ENCODE measurements around the gene STC2.

Gene STC2

DNA sequence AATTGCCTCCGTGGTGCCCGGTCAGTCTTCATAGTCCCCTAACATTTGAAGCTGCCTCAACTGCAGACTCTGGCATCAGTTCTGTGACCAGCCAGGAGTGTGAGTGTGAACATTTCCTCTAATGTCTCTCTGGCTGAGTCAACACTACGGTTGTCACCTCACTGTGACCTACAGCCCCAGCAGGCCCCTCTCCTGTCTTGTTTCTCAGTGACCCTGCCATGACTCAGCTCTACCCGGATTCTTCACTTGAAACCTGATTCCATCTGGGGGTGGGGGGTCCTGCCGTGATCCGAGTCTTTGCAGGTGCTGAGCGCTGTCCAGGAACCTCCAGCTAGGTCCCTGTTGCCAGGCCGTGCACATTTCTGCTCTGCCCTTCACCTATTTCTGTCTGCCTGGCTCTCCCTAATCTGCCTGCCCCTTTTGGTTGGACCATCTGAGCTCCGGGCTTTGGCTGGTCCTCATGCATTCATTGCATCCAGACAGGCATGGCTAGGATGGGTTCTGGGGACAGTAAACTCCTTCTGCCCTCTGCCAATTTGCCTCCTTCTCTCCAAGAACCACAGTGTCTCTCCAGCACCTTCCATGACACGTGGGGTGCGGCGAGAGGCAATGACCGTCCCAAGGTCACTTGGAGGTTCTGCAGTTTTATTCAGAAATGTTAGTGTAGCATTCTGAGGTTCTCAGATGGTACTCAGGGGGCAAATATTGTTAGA, 24.2 kb downstream of the STC2 start:
- Histone ChIP-seq H3K9ac (ENCODE audit: insufficient read length) (no peak overlapping the region), H3K9me3 (ENCODE audit: low read depth, low read length) (peaks cover 4% of the 10 kb centered on the region; the same call in 1 of the 2 replicates), H3K27ac (no peak overlapping the region), H3K36me3 (ENCODE audit: insufficient read depth, low read length) (no peaks in the 10 kb centered on the region), H3K4me3 (no peak overlapping the region)
- DNase-seq (ENCODE audit: low read depth, low spot score) = no peak
- no peak for TF ChIP-seq POLR2AphosphoS5 (IDR thresholded peaks at IDR 0.05; ENCODE audit: borderline replicate concordance, low read depth, low read length)
- TF ChIP-seq EZH2 (IDR thresholded peaks at IDR 0.05) = no peak
- no peak for TF ChIP-seq FOXP2 (optimal IDR thresholded peaks at IDR 0.05; ENCODE audit: control extremely low read depth, extremely low read length, insufficient read depth)

DNA sequence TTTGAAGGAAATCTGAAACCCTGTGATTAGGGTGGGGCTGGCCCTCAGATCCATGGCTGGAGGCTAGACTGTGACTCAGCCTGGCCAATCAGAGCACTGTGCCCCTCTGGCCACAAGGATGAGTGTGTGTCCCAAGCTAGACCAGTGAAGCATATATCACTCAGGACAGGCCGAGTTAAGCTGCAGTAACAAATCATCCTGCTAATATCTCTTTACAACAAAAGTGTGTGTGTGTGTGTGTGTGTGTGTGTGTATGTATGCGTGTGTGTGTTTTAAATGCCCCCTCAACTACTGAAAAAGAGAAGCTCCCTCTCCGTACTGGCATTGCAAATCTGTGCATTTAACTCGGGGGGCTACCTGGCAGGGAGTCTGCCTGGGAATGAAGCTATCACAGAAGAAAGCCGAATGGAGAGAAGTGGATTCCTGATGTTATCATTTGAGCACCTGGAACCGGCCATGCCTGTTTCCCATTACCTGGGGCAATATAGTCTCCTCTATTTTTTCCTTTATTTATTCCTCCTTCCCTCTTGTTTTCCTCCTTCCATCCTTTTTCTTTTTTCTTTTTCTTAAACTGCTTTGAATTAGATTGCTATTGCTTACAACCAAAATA, 25.6 kb downstream of the STC2 start:
- Histone ChIP-seq H3K27ac (no peak overlapping the region), H3K4me3 (no peak overlapping the region), H3K36me3 (ENCODE audit: insufficient read depth, low read length) (no peaks in the 10 kb centered on the region), H3K9me3 (ENCODE audit: low read depth, low read length) (peaks cover under 1% of the 10 kb centered on the region; the same call in 1 of the 2 replicates), H3K9ac (ENCODE audit: insufficient read length) (no peak overlapping the region)
- TF ChIP-seq POLR2AphosphoS5 (IDR thresholded peaks at IDR 0.05; ENCODE audit: borderline replicate concordance, low read depth, low read length) (no peak), EZH2 (IDR thresholded peaks at IDR 0.05) (no peak), FOXP2 (optimal IDR thresholded peaks at IDR 0.05; ENCODE audit: control extremely low read depth, extremely low read length, insufficient read depth) (no peak)
- DNase-seq (ENCODE audit: low read depth, low spot score) = no peak

DNA sequence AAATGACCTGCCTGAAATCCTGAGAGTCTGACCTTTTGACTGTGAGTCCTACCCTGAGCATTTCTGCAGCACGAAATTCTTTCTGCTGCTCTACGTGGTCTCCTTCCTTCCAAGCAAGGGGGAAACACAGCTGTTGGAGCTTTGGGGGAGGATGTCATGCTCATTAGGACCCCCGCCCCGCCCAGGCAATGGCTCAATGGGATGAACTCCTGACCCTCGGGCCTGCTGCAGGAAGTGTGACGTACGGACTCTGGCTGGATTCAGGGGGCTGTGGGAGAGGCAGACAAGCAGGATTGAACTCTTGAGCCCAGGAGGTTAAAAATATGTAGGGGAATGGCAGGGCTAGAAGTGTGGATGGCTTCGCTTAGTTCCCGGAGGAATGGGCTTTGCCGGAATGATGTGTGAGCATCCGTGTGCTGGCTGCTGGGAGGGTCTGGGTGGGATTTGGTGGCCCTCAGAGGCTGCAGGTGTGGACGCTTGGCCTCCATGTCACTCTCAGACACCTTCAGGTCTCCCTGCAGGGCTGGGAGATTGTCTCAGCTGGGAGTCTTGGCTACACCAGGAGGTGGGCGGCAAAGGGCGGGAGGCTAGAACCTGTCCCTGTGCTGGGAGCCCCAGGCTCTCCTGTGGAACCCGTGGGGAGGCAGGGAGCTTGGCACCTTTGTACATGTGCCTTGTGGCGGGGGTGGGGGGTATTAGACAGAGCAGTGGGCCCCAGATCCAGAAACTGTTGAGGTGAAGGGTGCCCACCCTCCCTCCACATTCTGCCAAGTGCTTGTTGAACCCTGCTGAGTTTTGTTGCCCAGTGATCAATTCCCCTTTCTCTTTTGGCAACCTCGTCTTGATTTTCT, 26.3 kb downstream of the STC2 start:
- Histone ChIP-seq H3K27ac (no peak overlapping the region), H3K9me3 (ENCODE audit: low read depth, low read length) (no peaks in the 10 kb centered on the region), H3K36me3 (ENCODE audit: insufficient read depth, low read length) (no peaks in the 10 kb centered on the region), H3K9ac (ENCODE audit: insufficient read length) (no peak overlapping the region), H3K4me3 (no peak overlapping the region)
- DNase-seq (ENCODE audit: low read depth, low spot score) = no peak
- TF ChIP-seq EZH2 (IDR thresholded peaks at IDR 0.05) = no peak
- no peak for TF ChIP-seq FOXP2 (optimal IDR thresholded peaks at IDR 0.05; ENCODE audit: control extremely low read depth, extremely low read length, insufficient read depth)
- no peak for TF ChIP-seq POLR2AphosphoS5 (IDR thresholded peaks at IDR 0.05; ENCODE audit: borderline replicate concordance, low read depth, low read length)

DNA sequence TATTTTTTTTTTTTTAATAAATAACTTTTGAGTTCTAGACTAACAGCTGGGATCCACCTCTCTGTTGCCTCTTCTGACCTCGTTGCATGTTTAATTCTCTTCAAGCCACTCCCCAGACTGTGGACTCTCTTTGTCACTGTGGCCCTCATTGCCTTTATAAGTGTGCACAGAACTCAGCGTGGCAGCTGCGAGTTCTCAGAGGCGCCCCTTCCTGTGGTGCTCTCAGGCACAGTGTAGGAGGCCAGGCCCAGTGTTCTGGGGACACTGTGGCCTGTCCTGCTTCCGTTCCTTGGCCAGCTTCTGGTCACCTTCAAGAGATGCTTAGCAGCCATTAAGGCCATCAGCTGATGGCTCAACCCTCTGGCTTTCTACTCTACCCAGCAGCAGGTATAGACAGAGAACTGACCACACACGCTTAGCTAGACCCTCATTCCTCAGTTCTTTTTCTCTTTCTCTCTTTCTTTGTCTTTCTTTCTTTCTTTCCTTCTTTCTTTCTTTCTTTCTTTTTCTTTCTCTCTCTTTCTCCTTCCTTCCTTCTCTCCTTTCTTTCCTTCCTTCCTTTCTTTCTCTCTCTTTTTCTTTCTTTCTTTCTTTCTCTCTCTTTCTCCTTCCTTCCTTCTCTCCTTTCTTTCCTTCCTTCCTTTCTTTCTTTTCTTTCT, 27.7 kb downstream of the STC2 start:
- H3K4me3 ChIP-seq = no peak overlapping the region
- no peak for TF ChIP-seq POLR2AphosphoS5 (IDR thresholded peaks at IDR 0.05; ENCODE audit: borderline replicate concordance, low read depth, low read length)

DNA sequence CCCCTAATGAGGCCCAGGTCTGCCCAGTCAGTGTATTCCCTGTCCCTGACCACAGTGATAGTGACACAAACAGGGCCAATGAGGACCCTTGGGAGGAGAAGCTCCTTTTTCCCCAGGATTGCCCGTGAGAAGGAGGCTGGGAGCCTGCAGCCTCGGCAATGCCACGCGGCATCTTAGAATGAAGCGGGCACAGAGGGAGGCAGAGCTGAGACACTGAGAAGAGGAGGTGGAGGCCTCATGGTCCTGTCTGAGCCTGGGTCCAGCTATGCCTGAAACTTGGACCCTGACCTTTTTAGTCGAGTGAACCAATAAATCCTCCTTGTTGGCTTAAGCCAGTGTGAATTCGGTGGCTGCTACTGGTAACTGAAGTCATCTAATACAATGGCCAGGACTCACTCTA, 28.4 kb downstream of the STC2 start:
- H3K9me3 ChIP-seq (ENCODE audit: low read depth, low read length) = no peaks in the 10 kb centered on the region
- no peaks in the 10 kb centered on the region for H3K36me3 ChIP-seq (ENCODE audit: insufficient read depth, low read length)
- DNase-seq (ENCODE audit: low read depth, low spot score) = no peak
- H3K9ac ChIP-seq (ENCODE audit: insufficient read length) = no peak overlapping the region
- no peak overlapping the region for H3K27ac ChIP-seq
- H3K4me3 ChIP-seq = no peak overlapping the region
- TF ChIP-seq FOXP2 (optimal IDR thresholded peaks at IDR 0.05; ENCODE audit: control extremely low read depth, extremely low read length, insufficient read depth) = no peak
- no peak for TF ChIP-seq POLR2AphosphoS5 (IDR thresholded peaks at IDR 0.05; ENCODE audit: borderline replicate concordance, low read depth, low read length)
- no peak for TF ChIP-seq EZH2 (IDR thresholded peaks at IDR 0.05)

More for the DNA sequence above, 27.7 kb downstream of the STC2 start:
- H3K36me3 ChIP-seq (ENCODE audit: insufficient read depth, low read length) = no peaks in the 10 kb centered on the region
- no peak overlapping the region for H3K9ac ChIP-seq (ENCODE audit: insufficient read length)
- no peak for DNase-seq (ENCODE audit: low read depth, low spot score)
- no peak overlapping the region for H3K27ac ChIP-seq
- no peaks in the 10 kb centered on the region for H3K9me3 ChIP-seq (ENCODE audit: low read depth, low read length)

DNA sequence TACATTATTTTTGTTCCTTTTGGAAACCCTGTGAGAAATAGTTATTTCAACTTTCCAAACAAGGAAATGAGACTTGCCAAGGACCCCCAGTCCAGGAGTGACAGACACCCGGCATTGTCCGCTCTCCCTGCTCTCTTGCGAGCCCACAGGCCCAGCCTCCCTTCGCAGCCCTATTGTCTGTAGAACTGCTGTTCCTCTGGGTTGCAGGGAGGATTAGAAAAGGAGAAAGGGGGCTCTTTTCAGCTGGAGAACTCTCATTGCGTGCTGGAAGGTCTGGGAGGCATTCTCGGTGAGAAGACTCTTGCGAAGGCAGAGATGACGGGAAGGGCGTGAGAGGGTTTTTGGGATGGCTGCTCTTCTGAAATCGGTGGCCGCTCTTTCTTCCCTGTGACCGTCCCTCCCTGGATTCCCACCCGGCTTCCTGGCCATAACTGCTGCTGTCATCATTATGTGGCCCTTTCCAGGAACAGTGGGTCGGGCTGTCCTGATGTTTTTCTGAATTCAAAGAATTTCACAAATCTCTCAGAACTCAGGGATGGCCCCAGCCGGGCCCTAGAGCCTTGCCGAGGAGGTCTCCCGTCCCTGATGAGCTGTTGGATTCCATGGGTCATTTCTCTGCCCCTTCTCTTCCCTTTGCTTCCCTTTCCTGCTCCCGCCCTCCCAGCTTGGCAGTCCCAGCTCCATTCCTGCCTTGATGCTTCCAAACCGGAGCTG, 29.8 kb downstream of the STC2 start:
- H3K9ac ChIP-seq (ENCODE audit: insufficient read length) = no peak overlapping the region
- TF ChIP-seq FOXP2 (optimal IDR thresholded peaks at IDR 0.05; ENCODE audit: control extremely low read depth, extremely low read length, insufficient read depth) (no peak), POLR2AphosphoS5 (IDR thresholded peaks at IDR 0.05; ENCODE audit: borderline replicate concordance, low read depth, low read length) (no peak), EZH2 (IDR thresholded peaks at IDR 0.05) (no peak)
- no peak overlapping the region for H3K27ac ChIP-seq
- DNase-seq (ENCODE audit: low read depth, low spot score) = no peak
- no peaks in the 10 kb centered on the region for H3K9me3 ChIP-seq (ENCODE audit: low read depth, low read length)
- no peaks in the 10 kb centered on the region for H3K36me3 ChIP-seq (ENCODE audit: insufficient read depth, low read length)
- H3K4me3 ChIP-seq = no peak overlapping the region

DNA sequence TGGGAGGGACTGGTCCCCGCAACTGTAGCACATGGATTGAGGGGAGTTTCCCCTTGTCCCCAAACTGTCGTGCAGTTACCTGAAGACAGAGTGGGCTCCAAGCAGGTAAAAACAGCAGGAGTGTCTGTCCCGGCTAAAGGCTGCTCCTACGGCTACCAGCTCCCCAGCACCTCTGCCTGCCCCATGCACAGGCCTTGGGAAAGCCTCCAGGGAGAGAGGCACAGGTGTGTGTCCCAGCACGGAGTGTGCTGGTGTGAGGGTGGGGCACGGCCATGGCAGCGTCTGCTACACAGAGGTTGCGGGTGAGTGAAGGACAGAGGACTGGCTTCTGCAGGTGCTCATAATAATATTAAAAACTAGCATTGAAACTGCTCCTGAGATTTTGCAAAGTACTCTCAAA, 30.4 kb downstream of the STC2 start:
- Histone ChIP-seq H3K9ac (ENCODE audit: insufficient read length) (no peak overlapping the region), H3K9me3 (ENCODE audit: low read depth, low read length) (no peaks in the 10 kb centered on the region), H3K27ac (no peak overlapping the region), H3K4me3 (no peak overlapping the region), H3K36me3 (ENCODE audit: insufficient read depth, low read length) (no peaks in the 10 kb centered on the region)
- no peak for TF ChIP-seq POLR2AphosphoS5 (IDR thresholded peaks at IDR 0.05; ENCODE audit: borderline replicate concordance, low read depth, low read length)
- TF ChIP-seq EZH2 (IDR thresholded peaks at IDR 0.05) = no peak
- TF ChIP-seq FOXP2 (optimal IDR thresholded peaks at IDR 0.05; ENCODE audit: control extremely low read depth, extremely low read length, insufficient read depth) = no peak
- DNase-seq (ENCODE audit: low read depth, low spot score) = no peak
